Measurements from ENCODE around the gene SP1.

The SP1 gene

GRCh38 chr12:53336181-53336681, 43.7 kb upstream of the SP1 start, which contains the start of gene SP7:
SP7 (minus strand) TSS chr12:53336354; CDS start chr12:53335646, 708 bp downstream.
- DNase-seq (ENCODE audit: low read depth) = no peak
- no peak for TF ChIP-seq CTCF (conservative IDR thresholded peaks at IDR 0.05; ENCODE audit: control insufficient read depth, insufficient read depth, low read depth, low read length)
- no peak within 1 kb of the TSS for H3K4me3 ChIP-seq (ENCODE audit: control insufficient read depth, low read depth, low read length)

GRCh38 chr12:53338017-53338416, 42.0 kb upstream of the SP1 start:
- DNase-seq (ENCODE audit: low read depth) = no peak
- TF ChIP-seq CTCF (conservative IDR thresholded peaks at IDR 0.05; ENCODE audit: control insufficient read depth, insufficient read depth, low read depth, low read length) = no peak
- no peak overlapping the region for H3K4me3 ChIP-seq (ENCODE audit: control insufficient read depth, low read depth, low read length)

- no peak for TF ChIP-seq CTCF (conservative IDR thresholded peaks at IDR 0.05; ENCODE audit: control insufficient read depth, insufficient read depth, low read depth, low read length)
- no peak for DNase-seq (ENCODE audit: low read depth)
- H3K4me3 ChIP-seq (ENCODE audit: control insufficient read depth, low read depth, low read length) = no peak overlapping the region
Measured at GRCh38 chr12:53338916-53339315, 41.1 kb upstream of the SP1 start.

- no peak for TF ChIP-seq CTCF (conservative IDR thresholded peaks at IDR 0.05; ENCODE audit: control insufficient read depth, insufficient read depth, low read depth, low read length)
- H3K4me3 ChIP-seq (ENCODE audit: control insufficient read depth, low read depth, low read length) = no peak overlapping the region
Measured at GRCh38 chr12:53340398-53340797, 39.6 kb upstream of the SP1 start.

GRCh38 chr12:53343449-53343848, 36.5 kb upstream of the SP1 start:
- TF ChIP-seq CTCF (conservative IDR thresholded peaks at IDR 0.05; ENCODE audit: control insufficient read depth, insufficient read depth, low read depth, low read length) = no peak
- DNase-seq (ENCODE audit: low read depth) = no peak
- H3K4me3 ChIP-seq (ENCODE audit: control insufficient read depth, low read depth, low read length) = no peak overlapping the region

More at GRCh38 chr12:53340398-53340797, 39.6 kb upstream of the SP1 start:
- no peak for DNase-seq (ENCODE audit: low read depth)

GRCh38 chr12:53343969-53344368, 36.0 kb upstream of the SP1 start:
- TF ChIP-seq CTCF (conservative IDR thresholded peaks at IDR 0.05; ENCODE audit: control insufficient read depth, insufficient read depth, low read depth, low read length) = no peak
- H3K4me3 ChIP-seq (ENCODE audit: control insufficient read depth, low read depth, low read length) = no peak overlapping the region

GRCh38 chr12:53344487-53344823, 35.5 kb upstream of the SP1 start:
- no peak for TF ChIP-seq CTCF (conservative IDR thresholded peaks at IDR 0.05; ENCODE audit: control insufficient read depth, insufficient read depth, low read depth, low read length)
- H3K4me3 ChIP-seq (ENCODE audit: control insufficient read depth, low read depth, low read length) = peak overlapping the region; percentile 33
- no peak for DNase-seq (ENCODE audit: low read depth)

More at GRCh38 chr12:53343969-53344368, 36.0 kb upstream of the SP1 start:
- no peak for DNase-seq (ENCODE audit: low read depth)
